Measurements from ENCODE around the gene ELOB. TPM values are rescaled to one million over a fixed set of nuclear protein-coding genes. Genes with fewer than 3 reads are reported as not detected.

The ELOB gene
- total RNA-seq, 1 donor from 2014 or later, result 946 TPM

DNA sequence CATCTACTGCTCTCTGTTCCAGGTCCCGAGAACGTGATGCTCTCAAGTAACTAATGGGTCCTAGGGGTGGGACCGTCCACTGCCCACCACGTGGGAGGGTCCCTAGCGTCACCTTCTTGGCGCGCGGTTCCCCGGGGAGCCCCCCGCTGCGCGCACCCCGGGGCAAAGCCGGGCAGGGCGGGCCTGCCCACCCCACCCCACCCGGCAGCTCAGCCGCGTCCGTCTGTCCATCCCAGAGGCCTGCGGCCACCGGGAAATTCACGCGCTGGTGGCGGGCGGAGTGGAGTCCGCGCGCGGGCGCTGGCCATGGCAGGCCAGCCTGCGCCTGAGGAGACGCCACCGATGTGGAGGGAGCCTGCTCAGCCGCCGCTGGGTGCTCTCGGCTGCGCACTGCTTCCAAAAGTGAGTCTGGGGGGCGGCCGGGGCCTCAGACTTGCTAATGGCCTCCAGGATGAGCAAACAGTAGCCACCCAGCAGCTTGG, 21.7 kb upstream of the ELOB start:
- FAIRE-seq, result no peak
- no peak for DNase-seq (ENCODE audit: low read depth)

DNA sequence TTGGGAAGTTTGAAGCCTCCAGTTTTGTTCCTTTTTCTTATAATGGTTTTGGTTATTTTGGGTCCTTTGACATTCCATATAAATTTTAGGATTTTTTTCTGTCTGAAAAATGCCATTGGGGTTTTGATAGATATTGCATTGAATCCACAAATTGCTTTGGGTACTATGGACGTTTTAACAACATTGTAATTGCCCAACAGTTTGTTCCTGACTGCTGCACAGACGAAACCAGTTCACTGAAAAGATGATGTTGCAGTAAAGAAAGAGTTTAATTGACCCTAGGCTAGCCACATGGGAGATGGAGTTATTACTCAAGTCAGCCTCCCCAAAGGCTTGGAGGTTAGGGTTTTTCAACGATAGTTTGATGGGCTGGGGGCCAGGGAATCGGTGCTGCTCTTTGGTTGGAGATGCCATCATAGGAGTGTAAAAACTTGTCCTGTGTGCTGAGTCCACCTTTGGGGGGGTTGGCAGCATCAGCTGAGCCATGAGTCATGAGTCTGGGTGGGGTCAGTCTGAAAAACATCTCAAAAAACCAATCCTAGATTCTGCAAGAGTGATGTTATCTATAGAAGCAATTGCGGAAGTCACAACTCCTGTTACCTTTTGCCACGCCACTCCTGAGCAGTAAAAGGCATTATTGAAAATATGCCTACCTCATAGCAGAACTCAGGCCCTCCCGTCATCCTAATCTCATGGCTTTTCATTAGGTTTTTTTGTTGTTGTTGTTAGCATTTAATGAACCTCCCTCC, 18.5 kb upstream of the ELOB start:
- Histone ChIP-seq H3K36me3 (ENCODE audit: control insufficient read depth, insufficient read depth, low read length) (no peaks in the 10 kb centered on the region), H3K27me3 (ENCODE audit: control insufficient read depth, insufficient read depth, low read length) (no peaks in the 10 kb centered on the region), H3K4me3 (ENCODE audit: low read depth, low read length) (no peak overlapping the region)
- DNase-seq (ENCODE audit: low read depth), result peak; percentile 26
- no peak for FAIRE-seq
- TF ChIP-seq, protein P1, sequence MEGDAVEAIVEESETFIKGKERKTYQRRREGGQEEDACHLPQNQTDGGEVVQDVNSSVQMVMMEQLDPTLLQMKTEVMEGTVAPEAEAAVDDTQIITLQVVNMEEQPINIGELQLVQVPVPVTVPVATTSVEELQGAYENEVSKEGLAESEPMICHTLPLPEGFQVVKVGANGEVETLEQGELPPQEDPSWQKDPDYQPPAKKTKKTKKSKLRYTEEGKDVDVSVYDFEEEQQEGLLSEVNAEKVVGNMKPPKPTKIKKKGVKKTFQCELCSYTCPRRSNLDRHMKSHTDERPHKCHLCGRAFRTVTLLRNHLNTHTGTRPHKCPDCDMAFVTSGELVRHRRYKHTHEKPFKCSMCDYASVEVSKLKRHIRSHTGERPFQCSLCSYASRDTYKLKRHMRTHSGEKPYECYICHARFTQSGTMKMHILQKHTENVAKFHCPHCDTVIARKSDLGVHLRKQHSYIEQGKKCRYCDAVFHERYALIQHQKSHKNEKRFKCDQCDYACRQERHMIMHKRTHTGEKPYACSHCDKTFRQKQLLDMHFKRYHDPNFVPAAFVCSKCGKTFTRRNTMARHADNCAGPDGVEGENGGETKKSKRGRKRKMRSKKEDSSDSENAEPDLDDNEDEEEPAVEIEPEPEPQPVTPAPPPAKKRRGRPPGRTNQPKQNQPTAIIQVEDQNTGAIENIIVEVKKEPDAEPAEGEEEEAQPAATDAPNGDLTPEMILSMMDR (IDR thresholded peaks at IDR 0.05; ENCODE audit: insufficient read depth, low read length, severe bottlenecking), result no peak

More for the DNA sequence above, 21.7 kb upstream of the ELOB start:
- Histone ChIP-seq H3K27me3 (ENCODE audit: control insufficient read depth, insufficient read depth, low read length) (no peaks in the 10 kb centered on the region), H3K36me3 (ENCODE audit: control insufficient read depth, insufficient read depth, low read length) (no peaks in the 10 kb centered on the region), H3K4me3 (ENCODE audit: low read depth, low read length) (no peak overlapping the region)
- TF ChIP-seq, protein P1 (IDR thresholded peaks at IDR 0.05; ENCODE audit: insufficient read depth, low read length, severe bottlenecking), result no peak

DNA sequence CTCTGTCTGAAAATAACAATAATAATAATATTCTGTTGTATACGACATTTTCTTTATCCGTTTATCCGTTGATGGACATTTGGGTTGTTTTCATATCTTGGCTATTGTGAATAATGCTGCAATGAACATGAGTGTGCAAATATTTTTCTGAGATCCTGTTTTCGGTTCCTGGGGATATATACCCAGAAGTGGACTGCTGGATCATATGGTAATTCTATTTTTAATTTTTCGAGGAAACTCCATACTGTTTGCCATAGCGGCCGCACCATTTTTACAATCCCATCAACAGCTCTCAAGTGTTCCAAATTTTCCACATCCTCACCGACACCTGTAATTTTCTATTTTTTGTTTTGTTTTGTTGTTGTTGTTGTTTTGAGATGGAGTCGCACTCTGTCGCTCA, 15.9 kb upstream of the ELOB start:
- DNase-seq (ENCODE audit: low read depth) (no peak), FAIRE-seq (no peak)
- TF ChIP-seq, protein P1 (IDR thresholded peaks at IDR 0.05; ENCODE audit: insufficient read depth, low read length, severe bottlenecking), result no peak
- no peak overlapping the region for H3K4me3 ChIP-seq (ENCODE audit: low read depth, low read length)
- H3K36me3 ChIP-seq (ENCODE audit: control insufficient read depth, insufficient read depth, low read length), result no peaks in the 10 kb centered on the region
- H3K27me3 ChIP-seq (ENCODE audit: control insufficient read depth, insufficient read depth, low read length), result peaks cover 2% of the 10 kb centered on the region

DNA sequence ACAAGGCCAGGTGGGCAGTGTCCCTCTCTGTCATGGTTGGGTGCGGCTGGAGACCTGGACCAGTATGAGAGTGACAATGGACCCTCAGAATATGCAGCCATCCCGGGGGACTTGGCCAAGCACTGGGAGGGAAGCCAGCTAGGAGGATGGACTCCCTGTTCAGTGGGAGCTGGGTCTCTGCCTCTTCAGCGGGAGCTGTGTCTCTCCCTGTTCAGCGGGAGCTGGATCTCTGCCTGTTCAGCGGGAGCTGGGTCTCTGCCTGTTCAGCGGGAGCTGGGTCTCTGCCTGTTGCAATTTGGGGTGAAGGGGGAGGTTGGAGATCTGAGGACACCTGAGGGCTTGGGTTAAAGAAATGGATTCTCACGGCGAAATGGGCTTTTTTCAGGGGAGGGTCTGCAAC, 14.1 kb upstream of the ELOB start:
- DNase-seq (ENCODE audit: low read depth) (no peak), FAIRE-seq (no peak)
- TF ChIP-seq, protein P1 (IDR thresholded peaks at IDR 0.05; ENCODE audit: insufficient read depth, low read length, severe bottlenecking), result no peak
- Histone ChIP-seq H3K36me3 (ENCODE audit: control insufficient read depth, insufficient read depth, low read length) (no peaks in the 10 kb centered on the region), H3K27me3 (ENCODE audit: control insufficient read depth, insufficient read depth, low read length) (peaks cover 7% of the 10 kb centered on the region), H3K4me3 (ENCODE audit: low read depth, low read length) (no peak overlapping the region)

DNA sequence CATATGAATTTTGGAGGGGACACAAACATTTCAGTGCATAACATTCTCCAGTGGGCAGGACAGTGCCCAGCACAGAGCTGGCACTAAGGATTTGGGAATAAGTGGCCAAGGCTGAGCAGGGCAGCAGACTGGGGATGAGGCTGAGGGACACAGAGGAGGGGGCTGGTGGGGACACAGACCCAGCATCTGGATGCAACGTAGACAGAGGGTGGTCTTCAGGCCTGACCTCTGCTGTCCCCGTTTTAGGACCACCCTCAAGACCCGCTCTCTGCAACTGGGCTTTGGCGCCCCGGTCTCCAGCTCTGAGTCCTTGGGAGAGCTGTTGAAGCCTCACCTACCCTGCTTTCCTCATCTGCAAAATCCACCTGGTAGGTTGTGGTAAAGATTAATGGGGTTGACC, 13.6 kb upstream of the ELOB start:
- DNase-seq (ENCODE audit: low read depth) (no peak), FAIRE-seq (no peak)
- TF ChIP-seq, protein P1 (IDR thresholded peaks at IDR 0.05; ENCODE audit: insufficient read depth, low read length, severe bottlenecking), result no peak
- Histone ChIP-seq H3K36me3 (ENCODE audit: control insufficient read depth, insufficient read depth, low read length) (no peaks in the 10 kb centered on the region), H3K4me3 (ENCODE audit: low read depth, low read length) (no peak overlapping the region), H3K27me3 (ENCODE audit: control insufficient read depth, insufficient read depth, low read length) (peaks cover 11% of the 10 kb centered on the region)

DNA sequence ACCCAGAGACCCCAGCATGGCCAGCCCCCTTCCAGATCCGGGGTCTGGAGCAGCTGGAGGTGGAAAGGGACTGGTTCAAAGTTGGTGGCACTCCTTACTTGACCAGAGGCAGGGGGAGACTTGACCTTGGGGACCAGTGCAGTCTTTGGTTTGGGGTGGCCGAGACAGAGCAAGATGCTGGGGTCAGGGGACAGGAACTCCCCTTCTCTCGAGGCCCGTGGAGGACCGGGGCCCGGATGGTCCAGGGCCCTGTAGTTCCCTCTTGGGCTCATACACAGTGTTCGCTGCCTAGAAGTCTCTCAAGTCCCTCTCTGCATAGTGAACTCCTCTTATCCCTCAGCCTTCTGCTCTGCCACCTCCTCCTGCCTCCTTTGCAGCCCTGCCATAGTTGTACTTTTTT, 10.9 kb upstream of the ELOB start:
- FAIRE-seq (no peak), DNase-seq (ENCODE audit: low read depth) (no peak)
- TF ChIP-seq, protein P1 (IDR thresholded peaks at IDR 0.05; ENCODE audit: insufficient read depth, low read length, severe bottlenecking), result no peak
- Histone ChIP-seq H3K4me3 (ENCODE audit: low read depth, low read length) (no peak overlapping the region), H3K27me3 (ENCODE audit: control insufficient read depth, insufficient read depth, low read length) (peaks cover 20% of the 10 kb centered on the region), H3K36me3 (ENCODE audit: control insufficient read depth, insufficient read depth, low read length) (no peaks in the 10 kb centered on the region)
